HT-29 (cell line): ENCODE measurements around the gene DEDD. TPM values are rescaled to one million over a fixed set of nuclear protein-coding genes. Genes with fewer than 3 reads are reported as not detected.

Experiments used
- DNase-seq: peaks from one replicate; pipeline ENCODE4 v3.0.0-alpha.2; 2015; ENCODE audit warnings: low spot score
- total RNA-seq: library from RNA; depleted of rRNA; stranded (reverse); fragments of >200 nt; shearing (Covaris generic); gene quantifications from 2 replicates; pipeline ENCODE4 v1.2.3, GENCODE V29; 2014; rRNA removed

DEDD gene
- 36.6 and 40.8 TPM in 2 replicates for total RNA-seq

DNA sequence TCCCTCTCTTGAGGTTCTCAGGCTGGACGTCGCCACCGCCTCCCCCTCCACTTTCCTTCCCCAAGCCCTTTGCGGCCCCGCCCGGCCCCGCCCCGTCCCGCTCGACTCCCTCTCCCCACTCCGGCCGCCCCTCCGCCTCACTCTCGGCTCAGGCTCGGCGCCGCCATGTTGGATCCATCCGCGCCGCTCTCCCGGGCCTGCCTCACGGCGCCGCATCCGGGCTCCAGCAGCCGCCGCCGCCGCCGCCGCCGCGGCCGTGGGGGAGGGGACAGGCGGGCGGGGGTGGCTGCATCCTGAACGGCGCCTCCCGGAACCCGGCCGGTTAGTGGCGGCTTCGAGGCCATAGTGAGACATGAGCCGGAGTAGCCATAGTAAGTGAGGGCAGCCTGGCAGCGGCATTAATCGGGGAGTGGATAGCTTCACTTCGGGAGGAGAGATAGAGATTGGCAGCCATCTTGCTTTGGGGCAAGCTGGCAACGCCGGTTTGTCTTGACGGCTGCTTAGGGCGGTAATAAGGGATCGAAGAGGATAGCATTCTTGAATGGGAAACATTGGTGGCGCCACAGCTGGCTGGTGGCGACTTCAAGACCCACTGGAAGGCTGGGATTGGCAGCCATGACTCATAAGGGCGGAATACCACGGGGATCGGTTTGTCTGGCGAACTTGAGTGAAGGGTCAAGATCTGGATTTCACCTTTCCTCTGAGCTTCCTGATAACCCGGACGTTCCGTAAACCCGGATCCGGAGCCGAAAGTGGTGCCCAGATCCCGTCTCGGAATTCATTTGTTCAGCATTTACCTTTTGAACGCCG lies at the start of gene DEDD:
TSS of gene DEDD (minus strand) at position 258 of the 810 bp plus-strand sequence. CDS start 8,205 bp downstream, outside the sequence.
- DNase-seq = peak; percentile 90

GRCh38 chr1:161182214-161182613 lies 49.7 kb upstream of the DEDD start:
- DNase-seq = no peak

DNA sequence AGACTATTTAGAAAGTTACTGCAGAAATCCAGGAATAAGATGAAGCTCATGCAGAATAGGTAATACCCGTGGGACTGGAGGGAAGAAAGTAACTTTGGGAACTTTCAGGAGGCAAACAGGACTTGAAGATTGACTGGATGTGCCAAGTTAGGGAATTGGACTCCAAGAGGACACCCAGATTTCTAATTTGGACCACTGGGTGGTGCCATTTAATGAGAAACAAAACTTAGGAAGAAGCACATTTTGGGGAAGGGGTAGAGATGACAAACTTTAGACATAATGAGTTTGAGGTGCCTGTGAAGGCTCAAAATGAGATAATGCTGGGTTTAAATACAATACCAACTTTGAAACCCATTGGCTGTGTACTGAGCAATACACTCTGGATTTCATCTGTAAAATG lies 48.2 kb upstream of the DEDD start:
- no peak for DNase-seq

- no peak for DNase-seq
Measured at GRCh38 chr1:161179698-161180097, 47.2 kb upstream of the DEDD start.

- DNase-seq = no peak
Measured at GRCh38 chr1:161177936-161178244, 45.4 kb upstream of the DEDD start.

- peak; percentile 83 for DNase-seq
Measured at GRCh38 chr1:161177112-161177935, 44.9 kb upstream of the DEDD start, which contains the start of gene B4GALT3. TSS of gene B4GALT3 (minus strand) at chr1:161177507. CDS start at chr1:161176060, 1,447 bp downstream.

DNA sequence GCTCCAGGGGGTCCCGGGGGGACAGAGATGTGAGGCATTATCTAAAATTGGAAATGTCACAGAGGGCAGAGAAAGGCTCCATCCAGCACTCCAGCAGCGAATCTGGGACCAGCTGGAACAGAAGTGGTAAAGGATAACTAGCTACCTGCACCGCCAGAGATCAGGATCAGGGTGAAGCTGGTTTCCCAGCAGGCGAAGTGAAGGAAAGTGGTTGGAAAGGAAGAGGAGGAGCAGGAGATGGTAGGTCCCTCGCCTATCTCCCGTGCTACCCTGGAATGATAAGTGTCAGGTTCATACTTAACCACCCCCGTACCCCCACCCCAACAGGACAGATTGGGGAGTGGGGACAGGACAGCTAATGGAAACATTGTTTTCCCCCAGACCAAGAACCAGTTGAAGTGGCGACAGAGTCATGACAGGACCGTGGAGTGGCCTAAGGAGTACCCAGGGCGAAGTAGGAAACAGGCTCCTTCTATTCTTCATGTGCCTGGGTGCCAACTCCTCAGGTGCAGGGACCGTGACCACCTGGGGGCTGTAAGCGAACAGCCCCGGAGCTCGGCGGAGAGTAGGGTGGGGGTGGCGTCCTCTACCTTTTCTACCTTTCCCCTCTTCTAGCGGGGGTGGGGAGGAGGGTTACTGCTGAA lies 44.1 kb upstream of the DEDD start:
- DNase-seq = no peak

GRCh38 chr1:161175771-161176453 lies 43.4 kb upstream of the DEDD start:
- no peak for DNase-seq

GRCh38 chr1:161174911-161175310 lies 42.4 kb upstream of the DEDD start:
- DNase-seq = no peak

- no peak for DNase-seq
Measured at GRCh38 chr1:161173711-161174110, 41.2 kb upstream of the DEDD start.

- no peak for DNase-seq
Measured at GRCh38 chr1:161172776-161173376, 40.4 kb upstream of the DEDD start.

DNA sequence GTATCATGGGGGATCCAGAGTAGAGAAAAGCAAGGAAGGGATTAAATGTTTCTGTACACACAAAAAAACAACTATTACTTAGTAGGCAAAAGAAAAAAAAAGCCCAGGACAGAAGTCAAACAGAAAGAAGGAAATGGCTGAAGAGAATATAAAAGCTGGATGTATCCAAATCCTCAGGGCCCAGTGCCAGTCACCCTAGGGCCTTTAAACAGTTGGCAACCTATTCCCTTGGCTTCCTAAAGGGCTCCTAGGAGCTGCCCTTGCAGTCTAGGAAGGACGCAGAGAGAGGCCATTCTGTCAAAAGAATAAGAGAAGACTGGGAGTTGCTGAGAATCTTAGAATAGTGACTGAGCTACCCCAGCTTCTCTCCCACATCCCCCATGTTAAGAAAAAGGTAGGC lies 39.9 kb upstream of the DEDD start:
- no peak for DNase-seq

DNA sequence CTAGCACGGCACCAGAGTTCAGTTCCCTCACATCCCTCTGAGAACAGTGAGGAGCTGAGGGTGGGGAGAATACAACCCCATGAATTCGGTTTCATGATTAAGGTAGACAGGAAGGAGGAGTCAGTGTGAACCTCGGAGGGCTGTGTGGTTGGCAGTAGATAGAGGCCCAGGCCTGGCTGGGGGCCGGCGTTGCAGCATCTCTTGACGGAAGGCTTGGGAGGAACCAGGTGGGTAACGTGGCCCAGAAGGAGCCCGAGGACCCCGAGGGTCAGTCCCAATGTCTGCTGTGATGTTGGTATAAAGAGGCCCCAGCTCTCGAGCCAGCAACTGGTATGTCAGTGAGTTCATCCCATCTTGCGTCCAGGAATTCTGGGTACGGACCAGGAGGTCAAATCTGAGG lies 39.2 kb upstream of the DEDD start:
- no peak for DNase-seq

DNA sequence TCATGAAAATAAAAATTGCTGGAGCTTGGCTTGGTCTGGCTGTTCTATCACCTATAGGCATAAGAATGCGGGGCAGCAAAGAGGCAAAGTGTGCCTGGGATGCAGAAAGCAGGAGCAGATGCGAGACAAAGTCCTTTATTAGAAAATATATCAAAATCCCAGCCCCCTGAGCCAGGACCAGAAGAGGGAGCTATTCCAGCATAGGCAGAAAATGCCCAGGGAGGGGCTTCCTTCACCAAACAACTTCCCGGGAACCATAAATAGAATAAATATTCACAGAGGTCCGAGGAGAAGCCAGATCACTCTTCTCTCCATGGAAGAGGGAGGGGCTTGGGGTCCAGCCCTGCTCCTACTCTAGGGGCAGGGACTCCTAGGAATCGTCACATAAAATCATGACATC lies 38.7 kb upstream of the DEDD start:
- DNase-seq = no peak

GRCh38 chr1:161168906-161169305 lies 36.4 kb upstream of the DEDD start:
- DNase-seq = no peak

- peak; percentile 26 for DNase-seq
Measured at GRCh38 chr1:161166669-161167548, 34.4 kb upstream of the DEDD start.

- DNase-seq = peak; percentile 98
Measured at GRCh38 chr1:161165742-161166668, 33.5 kb upstream of the DEDD start, which contains the start of gene PPOX. TSS of gene PPOX (plus strand) at chr1:161166426. CDS start at chr1:161166848, 422 bp downstream.

DNA sequence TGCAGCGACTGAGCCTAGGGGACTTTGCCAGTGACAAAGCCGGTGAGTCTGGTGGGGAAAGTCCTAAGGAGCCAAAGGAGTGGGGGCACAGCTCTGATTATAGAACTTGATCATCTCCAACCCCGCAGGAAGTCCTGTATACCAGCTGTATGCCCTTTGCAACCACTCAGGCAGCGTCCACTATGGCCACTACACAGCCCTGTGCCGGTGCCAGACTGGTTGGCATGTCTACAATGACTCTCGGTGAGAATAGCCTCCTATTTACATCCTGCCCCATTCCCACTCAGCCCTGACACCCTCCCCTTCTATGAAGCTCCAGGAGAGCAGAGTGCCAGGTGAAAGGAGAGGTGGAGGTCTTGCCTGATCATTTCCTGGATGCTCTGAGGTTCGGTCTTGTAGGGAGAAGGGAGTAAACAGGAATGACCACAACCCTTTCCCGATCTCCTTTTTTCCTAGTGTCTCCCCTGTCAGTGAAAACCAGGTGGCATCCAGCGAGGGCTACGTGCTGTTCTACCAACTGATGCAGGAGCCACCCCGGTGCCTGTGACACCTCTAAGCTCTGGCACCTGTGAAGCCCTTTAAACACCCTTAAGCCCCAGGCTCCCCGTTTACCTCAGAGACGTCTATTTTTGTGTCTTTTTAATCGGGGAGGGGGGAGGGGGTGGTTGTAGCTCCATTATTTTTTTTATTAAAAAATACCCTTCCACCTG lies 32.6 kb upstream of the DEDD start:
- no peak for DNase-seq
